ENCODE results near the gene OSBPL9. TPM values are rescaled to one million over a fixed set of nuclear protein-coding genes. Genes with fewer than 3 reads are reported as not detected.
A peak's percentile ranks its signal among the peaks of the same experiment; 100 is the strongest.
"Not testable (repeated sequence)": the region's sequence is repeated elsewhere in the genome, so short reads cannot be mapped to it uniquely, and the experiment has no call there.

Gene OSBPL9
- total RNA-seq, 1 experiment from 2014 or later = 75.0 TPM

GRCh38 chr1:51716746-51717145, 99.9 kb downstream of the OSBPL9 start:
- in situ Hi-C loops (cut with HindIII; ENCODE audit: low pct_unique_long_range_greater_than_20kb, low sequenced_read_pairs) = no loop called here
- DNase-seq (ENCODE audit: low read depth) = no peak

GRCh38 chr1:51717842-51718241, 101.0 kb downstream of the OSBPL9 start:
- in situ Hi-C loops (cut with HindIII; ENCODE audit: low pct_unique_long_range_greater_than_20kb, low sequenced_read_pairs) = no loop called here
- no peak for DNase-seq (ENCODE audit: low read depth)

GRCh38 chr1:51719146-51719545, 102.3 kb downstream of the OSBPL9 start:
- DNase-seq (ENCODE audit: low read depth) = no peak
- in situ Hi-C loops (cut with HindIII; ENCODE audit: low pct_unique_long_range_greater_than_20kb, low sequenced_read_pairs) = no loop called here

GRCh38 chr1:51724797-51725196, 107.9 kb downstream of the OSBPL9 start:
- no peak for DNase-seq (ENCODE audit: low read depth)
- in situ Hi-C loops (cut with HindIII; ENCODE audit: low pct_unique_long_range_greater_than_20kb, low sequenced_read_pairs) = no loop called here

- in situ Hi-C loops (cut with HindIII; ENCODE audit: low pct_unique_long_range_greater_than_20kb, low sequenced_read_pairs) = no loop called here
- no peak for DNase-seq (ENCODE audit: low read depth)
Observed at GRCh38 chr1:51726051-51726450, 109.2 kb downstream of the OSBPL9 start.

GRCh38 chr1:51726544-51727225, 109.8 kb downstream of the OSBPL9 start:
- in situ Hi-C loops (cut with HindIII; ENCODE audit: low pct_unique_long_range_greater_than_20kb, low sequenced_read_pairs) = no loop called here
- DNase-seq (ENCODE audit: low read depth) = no peak

- no peak for DNase-seq (ENCODE audit: low read depth)
- in situ Hi-C loops (cut with HindIII; ENCODE audit: low pct_unique_long_range_greater_than_20kb, low sequenced_read_pairs) = no loop called here
Observed at GRCh38 chr1:51727366-51727765, 110.5 kb downstream of the OSBPL9 start.

GRCh38 chr1:51728611-51729155, 111.8 kb downstream of the OSBPL9 start:
- in situ Hi-C loops (cut with HindIII; ENCODE audit: low pct_unique_long_range_greater_than_20kb, low sequenced_read_pairs) = no loop called here
- DNase-seq (ENCODE audit: low read depth) = no peak

- in situ Hi-C loops (cut with HindIII; ENCODE audit: low pct_unique_long_range_greater_than_20kb, low sequenced_read_pairs) = no loop called here
- no peak for DNase-seq (ENCODE audit: low read depth)
Observed at GRCh38 chr1:51729156-51729823, 112.4 kb downstream of the OSBPL9 start.

GRCh38 chr1:51729824-51730301, 113.0 kb downstream of the OSBPL9 start:
- no peak for DNase-seq (ENCODE audit: low read depth)
- in situ Hi-C loops (cut with HindIII; ENCODE audit: low pct_unique_long_range_greater_than_20kb, low sequenced_read_pairs) = no loop called here

- no peak for DNase-seq (ENCODE audit: low read depth)
- in situ Hi-C loops (cut with HindIII; ENCODE audit: low pct_unique_long_range_greater_than_20kb, low sequenced_read_pairs) = no loop called here
Observed at GRCh38 chr1:51731998-51732397, 115.1 kb downstream of the OSBPL9 start.

- no peak for DNase-seq (ENCODE audit: low read depth)
- in situ Hi-C loops (cut with HindIII; ENCODE audit: low pct_unique_long_range_greater_than_20kb, low sequenced_read_pairs) = no loop called here
Observed at GRCh38 chr1:51732701-51733425, 116.0 kb downstream of the OSBPL9 start.

- in situ Hi-C loops (cut with HindIII; ENCODE audit: low pct_unique_long_range_greater_than_20kb, low sequenced_read_pairs); DNase-seq (ENCODE audit: low read depth): not testable (repeated sequence)
Observed at GRCh38 chr1:51733426-51733774, 116.5 kb downstream of the OSBPL9 start.

GRCh38 chr1:51733793-51734522, 117.1 kb downstream of the OSBPL9 start:
- no peak for DNase-seq (ENCODE audit: low read depth)
- in situ Hi-C loops (cut with HindIII; ENCODE audit: low pct_unique_long_range_greater_than_20kb, low sequenced_read_pairs) = no loop called here

- no peak for DNase-seq (ENCODE audit: low read depth)
- in situ Hi-C loops (cut with HindIII; ENCODE audit: low pct_unique_long_range_greater_than_20kb, low sequenced_read_pairs) = no loop called here
Observed at GRCh38 chr1:51734896-51735745, 118.2 kb downstream of the OSBPL9 start.

GRCh38 chr1:51735746-51736254, 118.9 kb downstream of the OSBPL9 start:
- in situ Hi-C loops (cut with HindIII; ENCODE audit: low pct_unique_long_range_greater_than_20kb, low sequenced_read_pairs) = no loop called here
- DNase-seq (ENCODE audit: low read depth) = no peak

- in situ Hi-C loops (cut with HindIII; ENCODE audit: low pct_unique_long_range_greater_than_20kb, low sequenced_read_pairs) = no loop called here
- peak; percentile 85 for DNase-seq (ENCODE audit: low read depth)
Observed at GRCh38 chr1:51736702-51737101, 119.8 kb downstream of the OSBPL9 start.

Data from Caki2 (cell line).